ENCODE measurements around the gene NIPSNAP3A. TPM values are rescaled to one million over a fixed set of nuclear protein-coding genes. Genes with fewer than 3 reads are reported as not detected.

NIPSNAP3A gene
- total and polyA plus RNA-seq, 2 donors (not counting 1 experiment from before 2014, with no cell fraction given) = 32.5 to 67.8 TPM

DNA sequence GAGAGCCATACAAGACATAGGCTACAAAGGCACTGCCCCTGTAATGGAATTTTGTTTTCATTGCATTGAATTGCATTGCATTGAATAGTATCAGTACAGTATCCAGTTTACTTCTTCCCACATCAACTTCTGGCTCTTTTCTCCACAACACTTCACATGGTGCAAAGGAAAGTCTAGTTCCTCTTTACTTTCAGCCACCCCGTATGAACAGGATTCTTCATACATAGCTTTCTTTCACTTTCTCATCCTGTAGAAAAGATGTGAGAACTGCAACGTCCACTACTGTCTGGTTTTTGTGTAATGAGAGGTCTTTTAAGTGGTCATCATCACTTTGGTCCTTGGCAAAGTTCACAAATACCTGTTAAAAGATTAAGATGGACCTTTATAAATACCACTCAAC is 36.6 kb downstream of the NIPSNAP3A start:
- no peak overlapping the region for H2AFZ ChIP-seq (ENCODE audit: low read length)
- TF ChIP-seq, protein P1, sequence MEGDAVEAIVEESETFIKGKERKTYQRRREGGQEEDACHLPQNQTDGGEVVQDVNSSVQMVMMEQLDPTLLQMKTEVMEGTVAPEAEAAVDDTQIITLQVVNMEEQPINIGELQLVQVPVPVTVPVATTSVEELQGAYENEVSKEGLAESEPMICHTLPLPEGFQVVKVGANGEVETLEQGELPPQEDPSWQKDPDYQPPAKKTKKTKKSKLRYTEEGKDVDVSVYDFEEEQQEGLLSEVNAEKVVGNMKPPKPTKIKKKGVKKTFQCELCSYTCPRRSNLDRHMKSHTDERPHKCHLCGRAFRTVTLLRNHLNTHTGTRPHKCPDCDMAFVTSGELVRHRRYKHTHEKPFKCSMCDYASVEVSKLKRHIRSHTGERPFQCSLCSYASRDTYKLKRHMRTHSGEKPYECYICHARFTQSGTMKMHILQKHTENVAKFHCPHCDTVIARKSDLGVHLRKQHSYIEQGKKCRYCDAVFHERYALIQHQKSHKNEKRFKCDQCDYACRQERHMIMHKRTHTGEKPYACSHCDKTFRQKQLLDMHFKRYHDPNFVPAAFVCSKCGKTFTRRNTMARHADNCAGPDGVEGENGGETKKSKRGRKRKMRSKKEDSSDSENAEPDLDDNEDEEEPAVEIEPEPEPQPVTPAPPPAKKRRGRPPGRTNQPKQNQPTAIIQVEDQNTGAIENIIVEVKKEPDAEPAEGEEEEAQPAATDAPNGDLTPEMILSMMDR (conservative IDR thresholded peaks at IDR 0.05 in 1 of 2, IDR thresholded peaks at IDR 0.05 in 1 of 2; ENCODE audit: low read depth in 1 of 2, low read length in 2 of 2) = no peak
- TF ChIP-seq EZH2 (IDR thresholded peaks at IDR 0.05; ENCODE audit: low read length, missing control alignments) = no peak
- no peak overlapping the region for H3K9ac ChIP-seq (ENCODE audit: insufficient read depth, low read length)
- H3K9me3 ChIP-seq (ENCODE audit: control insufficient read depth, insufficient read depth, low read depth, low read length) = no peaks in the 10 kb centered on the region
- no peak for DNase-seq (ENCODE audit: low read depth in 2 of 2)
- H3K4me2 ChIP-seq (ENCODE audit: extremely low read depth, insufficient read depth, low read length) = no peak overlapping the region
- no peak overlapping the region for H3K27ac ChIP-seq (ENCODE audit: insufficient read depth, low read length)
- no peaks in the 10 kb centered on the region for H3K79me2 ChIP-seq (ENCODE audit: control insufficient read depth, insufficient read depth, low read length)
- H3K4me1 ChIP-seq (ENCODE audit: control insufficient read depth, extremely low read depth, insufficient read depth, low read length) = peaks cover 3% of the 10 kb centered on the region
- H3K4me3 ChIP-seq (replicated peaks in 1 of 4; ENCODE audit: control extremely low read depth in 1 of 4, insufficient read depth in 1 of 4, low read depth in 3 of 4, low read length in 4 of 4) = no peak overlapping the region
- no peaks in the 10 kb centered on the region for H3K27me3 ChIP-seq (ENCODE audit: control insufficient read depth, insufficient read depth, low read length)
- H3K36me3 ChIP-seq (ENCODE audit: control insufficient read depth, insufficient read depth, low read length) = peaks cover 5% of the 10 kb centered on the region
- H4K20me1 ChIP-seq (ENCODE audit: control insufficient read depth, extremely low read depth, insufficient read depth, low read length) = no peaks in the 10 kb centered on the region

DNA sequence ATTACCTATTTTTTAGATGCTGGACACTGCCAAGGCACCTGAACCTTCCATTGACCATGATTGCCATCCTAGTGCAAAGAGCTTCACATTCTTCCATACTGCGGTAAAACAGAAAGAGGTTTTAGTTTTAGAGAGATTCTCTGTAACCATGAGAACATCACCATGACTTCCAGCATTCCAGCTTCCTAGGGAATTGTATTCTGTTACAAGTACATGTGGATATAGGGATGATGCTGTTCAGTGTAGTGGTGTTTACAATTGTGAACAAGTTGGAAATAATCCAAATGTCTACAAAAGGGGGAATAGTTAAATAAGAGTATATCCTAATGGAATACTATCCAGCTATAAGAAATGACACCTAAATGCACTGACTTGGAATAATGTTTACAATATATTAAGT is 38.8 kb downstream of the NIPSNAP3A start:
- no peaks in the 10 kb centered on the region for H3K9me3 ChIP-seq (ENCODE audit: control insufficient read depth, insufficient read depth, low read depth, low read length)
- no peaks in the 10 kb centered on the region for H4K20me1 ChIP-seq (ENCODE audit: control insufficient read depth, extremely low read depth, insufficient read depth, low read length)
- H3K4me2 ChIP-seq (ENCODE audit: extremely low read depth, insufficient read depth, low read length) = no peak overlapping the region
- no peaks in the 10 kb centered on the region for H3K4me1 ChIP-seq (ENCODE audit: control insufficient read depth, extremely low read depth, insufficient read depth, low read length)
- peaks cover 7% of the 10 kb centered on the region for H3K36me3 ChIP-seq (ENCODE audit: control insufficient read depth, insufficient read depth, low read length)
- H3K4me3 ChIP-seq (replicated peaks in 1 of 4; ENCODE audit: control extremely low read depth in 1 of 4, insufficient read depth in 1 of 4, low read depth in 3 of 4, low read length in 4 of 4) = no peak overlapping the region
- no peak overlapping the region for H3K27ac ChIP-seq (ENCODE audit: insufficient read depth, low read length)
- TF ChIP-seq, protein P1 (conservative IDR thresholded peaks at IDR 0.05 in 1 of 2, IDR thresholded peaks at IDR 0.05 in 1 of 2; ENCODE audit: low read depth in 1 of 2, low read length in 2 of 2) = no peak
- TF ChIP-seq EZH2 (IDR thresholded peaks at IDR 0.05; ENCODE audit: low read length, missing control alignments) = no peak
- no peak overlapping the region for H3K9ac ChIP-seq (ENCODE audit: insufficient read depth, low read length)
- H2AFZ ChIP-seq (ENCODE audit: low read length) = no peak overlapping the region
- H3K79me2 ChIP-seq (ENCODE audit: control insufficient read depth, insufficient read depth, low read length) = no peaks in the 10 kb centered on the region
- no peak for DNase-seq (ENCODE audit: low read depth in 2 of 2)
- no peaks in the 10 kb centered on the region for H3K27me3 ChIP-seq (ENCODE audit: control insufficient read depth, insufficient read depth, low read length)

DNA sequence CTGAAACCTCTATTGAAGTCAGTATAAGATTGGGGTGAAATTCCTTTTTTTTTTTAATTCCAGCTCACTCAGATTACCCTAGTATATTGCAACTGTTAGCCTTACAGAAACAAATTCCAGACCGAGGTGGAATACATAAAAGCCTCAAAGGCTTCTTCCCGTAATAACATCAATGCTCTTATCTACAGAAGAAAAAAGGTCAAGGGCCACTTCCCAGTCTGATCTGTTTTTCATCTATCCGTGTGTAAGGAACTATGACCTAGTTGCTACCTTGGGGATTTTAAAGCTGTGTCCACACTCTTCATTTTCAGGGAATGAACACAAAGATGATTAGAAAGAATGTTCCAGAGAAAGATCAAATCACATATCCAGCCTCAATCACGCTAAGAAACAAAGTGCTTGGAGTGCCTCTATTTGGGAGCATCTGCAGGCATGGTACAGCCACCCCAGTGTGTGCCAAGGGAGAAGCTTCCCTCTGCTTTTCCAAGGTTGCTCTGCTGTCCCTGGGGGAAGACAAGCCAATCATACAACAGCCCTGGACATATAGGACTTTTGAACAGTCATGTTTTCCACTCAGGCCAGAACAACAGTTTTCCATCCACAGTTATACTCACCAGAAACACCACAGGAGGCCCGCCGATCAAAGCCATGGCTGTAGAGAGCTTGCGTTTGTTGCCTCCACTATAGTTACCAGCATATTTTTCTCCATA is 40.0 kb downstream of the NIPSNAP3A start:
- H3K27ac ChIP-seq (ENCODE audit: insufficient read depth, low read length) = no peak overlapping the region
- H3K36me3 ChIP-seq (ENCODE audit: control insufficient read depth, insufficient read depth, low read length) = peaks cover 7% of the 10 kb centered on the region
- no peak for DNase-seq (ENCODE audit: low read depth in 2 of 2)
- H4K20me1 ChIP-seq (ENCODE audit: control insufficient read depth, extremely low read depth, insufficient read depth, low read length) = no peaks in the 10 kb centered on the region
- no peak overlapping the region for H3K4me3 ChIP-seq (replicated peaks in 1 of 4; ENCODE audit: control extremely low read depth in 1 of 4, insufficient read depth in 1 of 4, low read depth in 3 of 4, low read length in 4 of 4)
- no peak overlapping the region for H3K4me2 ChIP-seq (ENCODE audit: extremely low read depth, insufficient read depth, low read length)
- H2AFZ ChIP-seq (ENCODE audit: low read length) = no peak overlapping the region
- TF ChIP-seq, protein P1 (conservative IDR thresholded peaks at IDR 0.05 in 1 of 2, IDR thresholded peaks at IDR 0.05 in 1 of 2; ENCODE audit: low read depth in 1 of 2, low read length in 2 of 2) = no peak
- no peak for TF ChIP-seq EZH2 (IDR thresholded peaks at IDR 0.05; ENCODE audit: low read length, missing control alignments)
- H3K27me3 ChIP-seq (ENCODE audit: control insufficient read depth, insufficient read depth, low read length) = no peaks in the 10 kb centered on the region
- H3K4me1 ChIP-seq (ENCODE audit: control insufficient read depth, extremely low read depth, insufficient read depth, low read length) = no peaks in the 10 kb centered on the region
- no peaks in the 10 kb centered on the region for H3K79me2 ChIP-seq (ENCODE audit: control insufficient read depth, insufficient read depth, low read length)
- H3K9me3 ChIP-seq (ENCODE audit: control insufficient read depth, insufficient read depth, low read depth, low read length) = no peaks in the 10 kb centered on the region
- no peak overlapping the region for H3K9ac ChIP-seq (ENCODE audit: insufficient read depth, low read length)
